ENCODE measurements around the gene MYLK. TPM values are rescaled to one million over a fixed set of nuclear protein-coding genes. Genes with fewer than 3 reads are reported as not detected.

The MYLK gene
- total RNA-seq, 4 donors from 2014 or later, result 24.6 to 47.0 (median 39.2) TPM

DNA sequence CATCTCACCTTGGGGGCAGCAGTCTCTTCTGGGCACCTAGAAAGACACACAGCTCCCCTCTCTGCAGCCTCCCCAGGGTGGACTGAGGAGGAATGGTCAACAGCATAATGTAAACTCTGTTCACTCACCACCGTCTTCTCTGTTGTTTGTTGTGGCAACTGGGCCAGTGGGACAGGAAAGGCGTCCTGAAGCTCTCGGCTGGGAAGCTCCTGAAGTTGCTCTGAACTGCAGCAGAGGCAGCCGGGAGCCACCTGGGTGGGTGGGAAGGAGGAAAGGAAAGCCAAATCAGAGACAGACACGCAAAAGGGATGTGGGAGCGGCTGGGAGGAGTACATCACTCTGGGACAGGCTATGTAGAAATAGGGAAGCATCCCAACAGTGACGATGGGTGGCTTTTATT, 52.7 kb downstream of the MYLK start:
- peaks cover 12% of the 10 kb centered on the region for H3K9me3 ChIP-seq
- H3K36me3 ChIP-seq, result no peaks in the 10 kb centered on the region
- no peak overlapping the region for H3K27ac ChIP-seq
- no peaks in the 10 kb centered on the region for H3K4me1 ChIP-seq
- no peak overlapping the region for H3K4me3 ChIP-seq
- WGBS, result 65% methylated on average over 7 of the region's 7 CpGs
- TF ChIP-seq, protein P1, sequence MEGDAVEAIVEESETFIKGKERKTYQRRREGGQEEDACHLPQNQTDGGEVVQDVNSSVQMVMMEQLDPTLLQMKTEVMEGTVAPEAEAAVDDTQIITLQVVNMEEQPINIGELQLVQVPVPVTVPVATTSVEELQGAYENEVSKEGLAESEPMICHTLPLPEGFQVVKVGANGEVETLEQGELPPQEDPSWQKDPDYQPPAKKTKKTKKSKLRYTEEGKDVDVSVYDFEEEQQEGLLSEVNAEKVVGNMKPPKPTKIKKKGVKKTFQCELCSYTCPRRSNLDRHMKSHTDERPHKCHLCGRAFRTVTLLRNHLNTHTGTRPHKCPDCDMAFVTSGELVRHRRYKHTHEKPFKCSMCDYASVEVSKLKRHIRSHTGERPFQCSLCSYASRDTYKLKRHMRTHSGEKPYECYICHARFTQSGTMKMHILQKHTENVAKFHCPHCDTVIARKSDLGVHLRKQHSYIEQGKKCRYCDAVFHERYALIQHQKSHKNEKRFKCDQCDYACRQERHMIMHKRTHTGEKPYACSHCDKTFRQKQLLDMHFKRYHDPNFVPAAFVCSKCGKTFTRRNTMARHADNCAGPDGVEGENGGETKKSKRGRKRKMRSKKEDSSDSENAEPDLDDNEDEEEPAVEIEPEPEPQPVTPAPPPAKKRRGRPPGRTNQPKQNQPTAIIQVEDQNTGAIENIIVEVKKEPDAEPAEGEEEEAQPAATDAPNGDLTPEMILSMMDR (IDR thresholded peaks at IDR 0.05), result no peak
- TF ChIP-seq EP300 (IDR thresholded peaks at IDR 0.05) (no peak), POLR2A (IDR thresholded peaks at IDR 0.05) (no peak), POLR2AphosphoS5 (IDR thresholded peaks at IDR 0.05) (no peak)
- H3K27me3 ChIP-seq, result no peaks in the 10 kb centered on the region
- no peak for DNase-seq (ENCODE audit: low spot score in 2 of 2)

DNA sequence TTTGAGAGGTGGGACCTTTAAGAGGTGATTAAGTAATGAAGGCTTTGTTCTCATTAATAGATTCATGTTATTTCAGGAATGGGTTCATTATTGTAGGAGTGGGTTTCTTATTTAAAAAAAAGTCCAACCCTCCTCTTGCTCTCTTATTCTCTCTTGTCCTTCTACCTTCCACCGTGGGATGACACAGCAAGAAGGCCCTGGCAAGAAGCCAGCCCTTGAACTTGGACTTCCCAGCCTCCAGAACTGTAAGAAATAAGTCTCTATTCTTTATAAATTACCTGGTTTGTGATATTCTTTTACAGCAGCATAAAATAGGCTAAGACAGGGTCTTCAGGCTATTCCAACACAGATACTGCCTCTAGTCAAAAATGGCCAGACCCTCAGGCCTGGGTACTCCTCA, 62.2 kb downstream of the MYLK start:
- TF ChIP-seq, protein P1 (IDR thresholded peaks at IDR 0.05), result no peak
- no peak for TF ChIP-seq POLR2AphosphoS5 (IDR thresholded peaks at IDR 0.05)
- no peak for TF ChIP-seq EP300 (IDR thresholded peaks at IDR 0.05)
- TF ChIP-seq POLR2A (IDR thresholded peaks at IDR 0.05), result no peak
- 68% methylated on average over 1 of the region's 1 CpG for WGBS
- H3K4me3 ChIP-seq, result no peak overlapping the region

DNA sequence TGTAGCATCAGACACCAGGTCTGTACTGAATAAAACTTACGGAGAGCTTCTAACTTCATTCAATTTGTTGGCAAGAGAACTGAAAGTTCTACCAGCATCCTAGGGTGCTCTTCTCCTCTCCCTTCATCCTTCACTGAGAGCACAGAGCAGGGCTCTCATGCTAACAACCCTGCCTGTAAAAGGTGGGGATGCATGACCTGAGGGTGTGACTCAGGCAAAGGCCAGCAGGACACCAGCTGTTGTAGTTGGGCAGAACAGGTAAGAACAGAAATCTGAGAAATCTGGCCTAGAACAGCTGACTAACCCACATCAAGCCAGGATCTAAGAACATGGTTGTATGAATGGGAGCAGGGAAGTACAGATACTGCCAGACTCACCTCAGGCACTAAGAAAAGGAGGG, 64.2 kb downstream of the MYLK start:
- Histone ChIP-seq H3K27me3 (no peaks in the 10 kb centered on the region), H3K4me1 (peaks cover 23% of the 10 kb centered on the region), H3K4me3 (no peak overlapping the region), H3K36me3 (no peaks in the 10 kb centered on the region), H3K9me3 (no peaks in the 10 kb centered on the region), H3K27ac (no peak overlapping the region)
- DNase-seq (ENCODE audit: low spot score in 2 of 2), result no peak
- TF ChIP-seq POLR2A (IDR thresholded peaks at IDR 0.05) (no peak), EP300 (IDR thresholded peaks at IDR 0.05) (no peak), POLR2AphosphoS5 (IDR thresholded peaks at IDR 0.05) (no peak)
- TF ChIP-seq, protein P1 (IDR thresholded peaks at IDR 0.05), result no peak
- 95% methylated on average over 1 of the region's 1 CpG for WGBS

More for the DNA sequence above, 62.2 kb downstream of the MYLK start:
- Histone ChIP-seq H3K36me3 (no peaks in the 10 kb centered on the region), H3K4me1 (peaks cover 20% of the 10 kb centered on the region), H3K27me3 (no peaks in the 10 kb centered on the region), H3K9me3 (no peaks in the 10 kb centered on the region), H3K27ac (no peak overlapping the region)
- DNase-seq (ENCODE audit: low spot score in 2 of 2), result no peak

DNA sequence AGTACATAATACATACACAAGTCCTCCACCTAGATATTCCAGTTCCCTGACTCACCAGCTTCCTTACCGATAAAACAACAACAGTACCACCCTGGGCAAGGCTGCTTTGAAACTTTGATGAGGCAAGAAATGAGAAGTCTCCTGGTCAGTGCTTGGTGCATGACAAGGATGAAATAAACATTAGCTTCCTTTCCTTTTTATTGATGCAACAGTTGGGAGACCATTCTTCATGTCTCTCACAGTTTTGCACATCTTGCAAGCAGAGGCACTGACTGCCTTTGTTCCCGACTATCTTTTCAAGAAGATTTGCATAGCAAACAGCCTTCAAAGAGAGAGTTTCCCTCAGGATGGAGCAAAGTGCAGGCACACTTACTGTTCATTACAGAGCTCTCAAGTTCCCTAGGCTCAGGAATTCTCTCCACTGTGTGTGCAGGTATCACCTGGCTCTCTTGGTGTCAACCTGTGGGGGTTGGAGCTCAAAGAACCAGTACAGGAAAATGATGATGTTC, 65.2 kb downstream of the MYLK start:
- Histone ChIP-seq H3K36me3 (no peaks in the 10 kb centered on the region), H3K4me3 (no peak overlapping the region), H3K9me3 (no peaks in the 10 kb centered on the region), H3K4me1 (peaks cover 23% of the 10 kb centered on the region), H3K27me3 (no peaks in the 10 kb centered on the region), H3K27ac (no peak overlapping the region)
- DNase-seq (ENCODE audit: low spot score in 2 of 2), result no peak
- WGBS, result 46% methylated on average over 2 of the region's 2 CpGs
- TF ChIP-seq EP300 (IDR thresholded peaks at IDR 0.05) (no peak), POLR2A (IDR thresholded peaks at IDR 0.05) (no peak), POLR2AphosphoS5 (IDR thresholded peaks at IDR 0.05) (no peak)
- TF ChIP-seq, protein P1 (IDR thresholded peaks at IDR 0.05), result no peak

DNA sequence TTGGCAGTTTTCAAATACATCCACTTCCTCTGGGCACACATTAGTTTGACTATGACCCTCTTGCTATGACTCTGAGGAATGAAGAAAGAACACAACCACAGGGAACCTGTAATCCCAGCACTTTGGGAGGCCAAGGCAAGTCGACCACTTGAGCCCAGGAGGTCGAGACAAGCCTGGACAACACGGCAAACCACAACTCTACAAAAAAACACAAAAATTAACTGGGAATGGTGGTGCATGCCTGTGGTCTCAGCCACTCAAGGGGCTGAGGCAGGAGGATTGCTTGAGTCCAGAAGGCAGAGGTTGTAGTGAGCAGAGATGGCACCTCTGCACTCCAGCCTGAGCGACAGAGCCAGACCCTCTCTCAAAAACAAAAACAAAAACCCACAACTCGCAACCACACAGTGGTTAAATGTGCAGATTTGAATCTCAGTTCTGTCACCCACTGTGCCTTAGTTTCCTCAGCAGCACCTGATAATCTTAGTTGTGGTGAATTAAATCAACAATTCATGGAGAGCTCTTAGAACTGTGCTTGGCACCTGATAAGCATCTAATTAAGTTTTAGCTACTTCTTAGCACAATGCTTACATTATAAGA, 65.7 kb downstream of the MYLK start:
- Histone ChIP-seq H3K4me1 (peaks cover 23% of the 10 kb centered on the region), H3K27ac (no peak overlapping the region), H3K4me3 (no peak overlapping the region), H3K9me3 (no peaks in the 10 kb centered on the region), H3K36me3 (no peaks in the 10 kb centered on the region), H3K27me3 (no peaks in the 10 kb centered on the region)
- WGBS, result 68% methylated on average over 5 of the region's 5 CpGs
- TF ChIP-seq, protein P1 (IDR thresholded peaks at IDR 0.05), result no peak
- TF ChIP-seq EP300 (IDR thresholded peaks at IDR 0.05) (no peak), POLR2A (IDR thresholded peaks at IDR 0.05) (no peak), POLR2AphosphoS5 (IDR thresholded peaks at IDR 0.05) (no peak)
- DNase-seq (ENCODE audit: low spot score in 2 of 2), result no peak

Measured in suprapubic skin (tissue), 4 donors.